Gastroesophageal sphincter (tissue), 3 donors: ENCODE data around the gene BGLAP.

ENCODE experiments used
- EP300 ChIP-seq: sonication (generic); formaldehyde crosslinking; IDR thresholded peaks from one replicate; pipeline ENCODE4 v1.6.1; 2017; ENCODE audit warnings: antibody characterized with exemption, mild to moderate bottlenecking
- POLR2A ChIP-seq, 2 donors: fragments of 450-650 bp; IDR thresholded peaks; one replicate each; pipeline ENCODE4 v1.6.1; 2017; ENCODE audit warnings: antibody characterized with exemption in 2 of 2, mild to moderate bottlenecking in 2 of 2, moderate library complexity in 1 of 2
- POLR2AphosphoS5 ChIP-seq: sonication (generic); formaldehyde crosslinking; IDR thresholded peaks from one replicate; pipeline ENCODE4 v1.6.1; 2017; ENCODE audit warnings: antibody characterized with exemption
- TF ChIP-seq, protein P1 (sequence below), 4 experiments: fragments of 200-600 bp in 2 of 4; fragments of 450-650 bp in 2 of 4; sonication (generic) in 1 of 4; IDR thresholded peaks; one replicate each; pipeline ENCODE4 v1.5.1; 2017 to 2019; ENCODE audit warnings: antibody characterized with exemption in 4 of 4, mild to moderate bottlenecking in 2 of 4, moderate library complexity in 2 of 4

DNA sequence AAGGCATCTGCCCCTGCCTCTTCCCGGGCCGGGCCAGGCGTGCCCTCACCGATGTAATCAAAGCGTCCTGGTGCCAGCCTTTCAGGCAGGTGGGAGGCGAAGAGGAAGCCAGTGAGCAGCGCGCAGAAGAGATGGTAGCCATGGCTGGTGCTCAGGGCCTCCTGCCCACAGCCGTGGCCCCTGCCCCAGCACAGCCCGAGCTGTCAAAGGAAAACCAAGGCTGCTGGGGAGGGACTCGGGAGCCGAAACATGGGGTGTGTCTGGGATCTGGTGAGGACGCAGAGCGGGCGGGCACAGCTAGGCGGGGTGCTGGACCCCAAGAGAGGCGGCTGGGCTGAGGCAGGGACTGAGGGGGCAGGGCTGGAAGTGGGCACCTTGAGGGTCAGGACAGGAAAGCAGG, 2.7 kb downstream of the BGLAP start:
- TF ChIP-seq, protein P1, sequence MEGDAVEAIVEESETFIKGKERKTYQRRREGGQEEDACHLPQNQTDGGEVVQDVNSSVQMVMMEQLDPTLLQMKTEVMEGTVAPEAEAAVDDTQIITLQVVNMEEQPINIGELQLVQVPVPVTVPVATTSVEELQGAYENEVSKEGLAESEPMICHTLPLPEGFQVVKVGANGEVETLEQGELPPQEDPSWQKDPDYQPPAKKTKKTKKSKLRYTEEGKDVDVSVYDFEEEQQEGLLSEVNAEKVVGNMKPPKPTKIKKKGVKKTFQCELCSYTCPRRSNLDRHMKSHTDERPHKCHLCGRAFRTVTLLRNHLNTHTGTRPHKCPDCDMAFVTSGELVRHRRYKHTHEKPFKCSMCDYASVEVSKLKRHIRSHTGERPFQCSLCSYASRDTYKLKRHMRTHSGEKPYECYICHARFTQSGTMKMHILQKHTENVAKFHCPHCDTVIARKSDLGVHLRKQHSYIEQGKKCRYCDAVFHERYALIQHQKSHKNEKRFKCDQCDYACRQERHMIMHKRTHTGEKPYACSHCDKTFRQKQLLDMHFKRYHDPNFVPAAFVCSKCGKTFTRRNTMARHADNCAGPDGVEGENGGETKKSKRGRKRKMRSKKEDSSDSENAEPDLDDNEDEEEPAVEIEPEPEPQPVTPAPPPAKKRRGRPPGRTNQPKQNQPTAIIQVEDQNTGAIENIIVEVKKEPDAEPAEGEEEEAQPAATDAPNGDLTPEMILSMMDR (IDR thresholded peaks at IDR 0.05) = no peak
- TF ChIP-seq EP300 (no peak), POLR2A (IDR thresholded peaks at IDR 0.05) (no peak), POLR2AphosphoS5 (no peak)
